Large intestine (tissue), 3 donors: ENCODE data around the gene DOK1. TPM values are rescaled to one million over a fixed set of nuclear protein-coding genes. Genes with fewer than 3 reads are reported as not detected.

Experiments
- DNase-seq, 2 donors: peaks; one replicate each; pipeline versions ENCODE4 v3.0.0 to v3.0.0-alpha.2; 2013
- H3K27ac ChIP-seq: one replicate; pipeline ENCODE4 v1.5.1; 2013; ENCODE audit warnings: low read length
- H3K27me3 ChIP-seq: 2 replicates; pipeline ENCODE4 v1.6.1; 2013; ENCODE audit warnings: low read length; ENCODE audit not compliant: control insufficient read depth, insufficient read depth
- H3K36me3 ChIP-seq: 2 replicates; pipeline ENCODE4 v1.6.1; 2013; ENCODE audit warnings: low read length; ENCODE audit not compliant: control insufficient read depth, insufficient read depth
- H3K4me1 ChIP-seq: one replicate; pipeline ENCODE4 v1.6.1; 2013; ENCODE audit warnings: low read length; ENCODE audit not compliant: control insufficient read depth, insufficient read depth
- H3K4me3 ChIP-seq: one replicate; pipeline ENCODE4 v1.5.1; 2013; ENCODE audit warnings: low read length
- H3K9me3 ChIP-seq: one replicate; pipeline ENCODE4 v1.6.1; 2013; ENCODE audit warnings: mild to moderate bottlenecking, low read depth, low read length, moderate library complexity; ENCODE audit not compliant: control insufficient read depth
- WGBS: methylation state at CpG from one replicate; pipeline ENCODE4 v1.1.5; 2013; ENCODE audit warnings: low lambda C conversion rate; ENCODE audit not compliant: insufficient coverage; 5-methylcytosine and 5-hydroxymethylcytosine counted together
- polyA plus RNA-seq: library from polyadenylated mRNA; unstranded; fragments of 120-200 nt; gene quantifications from one replicate; pipeline ENCODE4 v1.2.1, GENCODE V29; 2013

Gene DOK1
- polyA plus RNA-seq, 1 donor: 6.4 TPM

- no peaks in the 10 kb centered on the region for H3K9me3 ChIP-seq
- no peaks in the 10 kb centered on the region for H3K27me3 ChIP-seq
- no peak for DNase-seq
- H3K36me3 ChIP-seq: peaks cover 26% of the 10 kb centered on the region
- peaks cover 15% of the 10 kb centered on the region for H3K4me1 ChIP-seq
- no CpG with 5 or more reads among the region's 11 CpGs for WGBS
- no peak overlapping the region for H3K4me3 ChIP-seq
- H3K27ac ChIP-seq: no peak overlapping the region
These were observed 27.8 kb upstream of the DOK1 start for GRCh38 chr2:74526649-74527230.

- DNase-seq: no peak
- no peak overlapping the region for H3K4me3 ChIP-seq
- no peaks in the 10 kb centered on the region for H3K27me3 ChIP-seq
- no peak overlapping the region for H3K27ac ChIP-seq
- no peaks in the 10 kb centered on the region for H3K9me3 ChIP-seq
- WGBS: no CpG with 5 or more reads among the region's 9 CpGs
- peaks cover 30% of the 10 kb centered on the region for H3K36me3 ChIP-seq
- peaks cover 15% of the 10 kb centered on the region for H3K4me1 ChIP-seq
These were observed 26.8 kb upstream of the DOK1 start for GRCh38 chr2:74527741-74528140.

- Histone ChIP-seq H3K27me3 (no peaks in the 10 kb centered on the region), H3K36me3 (peaks cover 35% of the 10 kb centered on the region), H3K4me3 (peak overlapping the region; percentile 96), H3K4me1 (peaks cover 15% of the 10 kb centered on the region), H3K27ac (peak overlapping the region; percentile 91), H3K9me3 (no peaks in the 10 kb centered on the region)
- WGBS: 30% methylated on average over 2 of the region's 29 CpGs
- DNase-seq: no peak
These were observed 25.7 kb upstream of the DOK1 start for GRCh38 chr2:74528600-74529356.

- H3K27me3 ChIP-seq: no peaks in the 10 kb centered on the region
- peak within 1 kb of the TSS; percentile 96 for H3K4me3 ChIP-seq
- WGBS: no CpG with 5 or more reads among the region's 87 CpGs
- peak within 1 kb of the TSS; percentile 91 for H3K27ac ChIP-seq
- no peaks in the 10 kb centered on the region for H3K9me3 ChIP-seq
- H3K36me3 ChIP-seq: peaks cover 35% of the 10 kb centered on the region
- peaks cover 15% of the 10 kb centered on the region for H3K4me1 ChIP-seq
- DNase-seq: peak; percentile 99 to 100
These were observed 24.9 kb upstream of the DOK1 start, which contains the start of the genes AUP1 and HTRA2 for GRCh38 chr2:74529357-74530238. Gene AUP1, minus strand, starts transcription at chr2:74529706. Its CDS starts 77 bp downstream, at chr2:74529629. Gene HTRA2, plus strand, starts transcription at chr2:74529933. Its CDS starts 74 bp downstream, at chr2:74530007.

- peak overlapping the region; percentile 55 for H3K27ac ChIP-seq
- peaks cover 15% of the 10 kb centered on the region for H3K4me1 ChIP-seq
- H3K9me3 ChIP-seq: no peaks in the 10 kb centered on the region
- H3K27me3 ChIP-seq: no peaks in the 10 kb centered on the region
- H3K4me3 ChIP-seq: peak overlapping the region; percentile 96
- H3K36me3 ChIP-seq: peaks cover 35% of the 10 kb centered on the region
- no CpG with 5 or more reads among the region's 54 CpGs for WGBS
- peak in 1 of 2 donors; percentile 70 for DNase-seq
These were observed 24.0 kb upstream of the DOK1 start for GRCh38 chr2:74530239-74531187.

- no peak for DNase-seq
- no CpG with 5 or more reads among the region's 7 CpGs for WGBS
- no peak overlapping the region for H3K27ac ChIP-seq
- peaks cover 6% of the 10 kb centered on the region for H3K27me3 ChIP-seq
- H3K4me3 ChIP-seq: no peak overlapping the region
- peaks cover 29% of the 10 kb centered on the region for H3K36me3 ChIP-seq
- H3K9me3 ChIP-seq: no peaks in the 10 kb centered on the region
- H3K4me1 ChIP-seq: peaks cover 15% of the 10 kb centered on the region
These were observed 22.9 kb upstream of the DOK1 start for GRCh38 chr2:74531666-74532065.

- Histone ChIP-seq H3K9me3 (no peaks in the 10 kb centered on the region), H3K4me3 (no peak overlapping the region), H3K36me3 (peaks cover 24% of the 10 kb centered on the region), H3K27ac (no peak overlapping the region), H3K4me1 (peaks cover 15% of the 10 kb centered on the region), H3K27me3 (peaks cover 11% of the 10 kb centered on the region)
- DNase-seq: peak in 1 of 2 donors; percentile 37
These were observed 22.3 kb upstream of the DOK1 start for GRCh38 chr2:74532222-74532621.

GRCh38 chr2:74533464-74533863 lies 21.1 kb upstream of the DOK1 start:
- H3K27ac ChIP-seq: no peak overlapping the region
- peaks cover 22% of the 10 kb centered on the region for H3K27me3 ChIP-seq
- H3K36me3 ChIP-seq: peaks cover 13% of the 10 kb centered on the region
- H3K4me1 ChIP-seq: peaks cover 10% of the 10 kb centered on the region
- H3K4me3 ChIP-seq: no peak overlapping the region
- DNase-seq: no peak
- H3K9me3 ChIP-seq: no peaks in the 10 kb centered on the region
- WGBS: 100% methylated on average over 1 of the region's 4 CpGs

- Histone ChIP-seq H3K4me1 (peaks cover 7% of the 10 kb centered on the region), H3K36me3 (peaks cover 13% of the 10 kb centered on the region), H3K4me3 (no peak overlapping the region), H3K9me3 (no peaks in the 10 kb centered on the region), H3K27ac (no peak overlapping the region), H3K27me3 (peaks cover 31% of the 10 kb centered on the region)
- no CpG with 5 or more reads among the region's 12 CpGs for WGBS
- no peak for DNase-seq
These were observed 20.1 kb upstream of the DOK1 start for GRCh38 chr2:74534411-74534810.
